HG03378 (cell line): ENCODE measurements around the gene CPXM2.

ENCODE experiments used
- ATAC-seq: cut with Tn5 transposase; IDR thresholded peaks from one replicate; pipeline ENCODE4 v1.9.1; 2021; ENCODE audit warnings: mild to moderate bottlenecking, moderate library complexity; ENCODE audit not compliant: unreplicated experiment

CPXM2 gene

DNA sequence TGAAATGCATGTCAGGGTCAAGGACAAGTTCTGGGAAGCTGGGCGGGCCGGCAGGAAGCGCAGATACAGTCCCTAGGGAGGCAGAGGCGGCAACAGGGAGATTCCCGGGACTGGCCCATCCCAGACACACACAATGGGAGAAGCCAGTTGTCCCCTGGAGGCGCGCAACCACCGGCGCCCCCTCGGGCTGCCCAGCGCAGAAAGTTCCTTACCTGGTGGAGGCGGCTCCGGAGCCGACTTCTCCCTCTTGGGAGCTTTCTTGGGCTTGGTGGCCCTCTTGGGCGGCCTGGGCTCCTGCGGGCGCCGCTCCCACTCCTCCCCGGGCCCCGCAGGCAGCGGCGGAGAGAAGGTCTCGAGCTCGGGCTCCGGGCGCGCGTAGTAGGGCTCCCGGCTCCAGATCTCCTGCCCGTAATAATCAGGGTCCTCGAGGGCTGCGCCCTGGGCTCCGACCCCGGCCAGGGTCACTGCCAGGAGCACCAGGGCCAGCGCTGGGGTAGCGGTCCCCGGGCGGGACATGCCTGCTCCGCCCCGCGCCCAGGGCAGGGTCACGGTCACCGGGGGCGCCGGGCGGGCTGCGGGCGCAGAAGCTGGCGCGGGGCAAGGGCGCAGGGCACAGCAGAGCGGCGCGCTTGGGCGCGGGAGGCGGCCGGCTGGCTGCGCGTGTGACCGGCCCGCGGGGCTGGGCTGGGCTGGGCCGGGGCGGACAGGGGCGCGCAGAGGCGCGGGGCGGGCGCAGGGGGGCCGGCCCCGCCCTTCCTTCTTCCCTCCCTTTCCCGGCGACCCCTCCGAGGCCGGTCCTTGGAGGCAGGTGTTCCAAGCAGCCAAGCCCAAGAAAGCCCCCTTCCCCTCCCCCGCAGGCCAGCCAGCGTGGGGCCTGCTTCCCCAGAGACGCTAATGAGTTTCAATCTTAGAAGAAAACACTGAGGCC, at the start of gene CPXM2:
CPXM2 (minus strand) TSS at position 664 of the 928 bp plus-strand sequence; CDS start at position 516, 148 bp downstream.
- no peak for ATAC-seq

DNA sequence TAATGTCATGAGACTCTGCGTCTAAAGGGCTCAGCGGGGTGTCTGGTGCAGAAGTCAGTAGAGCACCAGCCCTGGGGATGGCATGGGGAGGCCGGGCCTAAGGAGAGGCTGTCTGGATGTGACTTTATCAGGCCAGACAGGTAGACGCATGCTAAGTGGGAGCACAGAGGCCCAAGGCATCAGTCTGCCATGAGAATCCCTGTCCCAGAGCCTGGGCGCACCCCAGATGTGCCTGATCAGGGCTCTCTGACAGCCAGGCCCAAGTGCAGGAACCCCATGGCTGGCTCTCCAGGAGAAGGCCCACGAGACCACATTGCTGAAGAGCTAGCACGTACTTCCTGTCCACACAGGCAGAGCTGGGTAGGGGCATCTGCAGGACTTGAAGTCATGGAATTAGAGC, 48.0 kb upstream of the CPXM2 start:
- ATAC-seq: no peak

DNA sequence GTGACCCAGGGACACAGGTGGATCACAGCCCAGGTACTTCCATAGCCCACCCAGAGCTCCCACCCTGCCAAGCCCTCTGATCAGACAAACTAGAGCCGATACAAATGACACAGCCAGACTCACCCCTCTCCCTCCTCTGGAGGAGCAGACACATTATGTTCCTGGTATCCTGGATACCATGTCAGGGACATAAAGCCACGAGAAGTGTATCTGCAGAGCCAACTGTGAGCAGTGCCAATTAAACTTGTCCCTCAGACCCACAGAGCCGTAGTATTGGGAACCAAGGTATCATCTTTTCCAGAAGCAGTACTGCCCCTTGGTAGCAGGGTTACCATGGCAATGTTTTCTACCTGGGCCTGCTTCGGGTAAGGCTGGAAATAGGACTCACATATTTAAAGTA, 47.3 kb upstream of the CPXM2 start:
- ATAC-seq: no peak

DNA sequence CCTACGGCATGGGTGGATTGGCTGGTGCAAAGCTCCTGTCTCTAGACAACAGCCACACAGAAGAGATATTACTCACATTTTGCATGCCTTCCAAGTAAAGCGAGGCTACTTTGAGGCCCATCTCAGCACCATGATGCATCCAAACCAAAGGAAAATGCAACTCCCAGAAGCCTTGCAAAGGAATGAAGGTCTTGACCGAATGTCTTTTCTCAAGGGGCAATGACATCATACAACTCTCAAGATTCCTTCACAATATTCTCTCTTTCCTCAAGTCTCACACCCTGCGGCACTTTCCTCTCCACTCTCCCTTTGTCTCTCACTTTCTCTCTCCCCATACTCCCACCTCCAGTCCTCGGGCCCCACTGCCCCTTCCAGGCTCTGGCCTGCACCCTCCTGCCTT, 44.8 kb upstream of the CPXM2 start:
- no peak for ATAC-seq

DNA sequence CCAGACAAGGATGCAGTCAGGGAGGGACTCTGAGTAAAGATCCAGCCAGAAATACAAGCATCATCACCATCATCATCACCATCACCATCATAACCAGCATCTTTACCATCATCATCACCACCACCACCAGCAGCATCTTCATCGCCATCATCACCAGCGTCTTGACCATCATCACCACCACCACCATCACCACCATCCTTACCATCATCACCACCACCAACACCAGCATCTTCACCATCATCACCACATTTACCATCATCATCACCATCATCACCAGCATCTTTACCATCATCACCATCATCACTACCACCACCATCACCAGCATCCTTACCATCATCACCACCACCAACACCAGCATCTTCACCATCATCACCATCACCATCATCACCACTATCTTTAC, 44.1 kb upstream of the CPXM2 start:
- no peak for ATAC-seq

DNA sequence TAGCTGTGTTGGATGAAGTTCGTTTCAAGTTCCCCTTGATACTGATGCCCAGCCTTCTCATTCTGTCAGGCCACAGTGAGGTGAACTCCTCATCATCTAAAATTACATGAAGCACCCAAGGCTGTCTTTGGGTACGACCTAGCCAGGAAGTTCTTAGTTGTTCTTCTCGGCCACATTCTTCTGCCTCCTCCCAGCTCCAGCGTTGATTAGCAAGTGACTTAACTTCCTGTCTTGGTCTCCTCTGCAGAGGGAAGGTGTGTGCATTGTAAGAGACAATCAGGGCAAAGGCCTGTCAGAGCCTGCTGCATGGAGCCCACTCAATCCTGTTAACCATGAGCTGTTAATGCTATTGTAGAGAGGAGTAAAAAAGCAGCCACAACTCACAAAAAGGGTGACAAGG, 43.2 kb upstream of the CPXM2 start:
- ATAC-seq: no peak

DNA sequence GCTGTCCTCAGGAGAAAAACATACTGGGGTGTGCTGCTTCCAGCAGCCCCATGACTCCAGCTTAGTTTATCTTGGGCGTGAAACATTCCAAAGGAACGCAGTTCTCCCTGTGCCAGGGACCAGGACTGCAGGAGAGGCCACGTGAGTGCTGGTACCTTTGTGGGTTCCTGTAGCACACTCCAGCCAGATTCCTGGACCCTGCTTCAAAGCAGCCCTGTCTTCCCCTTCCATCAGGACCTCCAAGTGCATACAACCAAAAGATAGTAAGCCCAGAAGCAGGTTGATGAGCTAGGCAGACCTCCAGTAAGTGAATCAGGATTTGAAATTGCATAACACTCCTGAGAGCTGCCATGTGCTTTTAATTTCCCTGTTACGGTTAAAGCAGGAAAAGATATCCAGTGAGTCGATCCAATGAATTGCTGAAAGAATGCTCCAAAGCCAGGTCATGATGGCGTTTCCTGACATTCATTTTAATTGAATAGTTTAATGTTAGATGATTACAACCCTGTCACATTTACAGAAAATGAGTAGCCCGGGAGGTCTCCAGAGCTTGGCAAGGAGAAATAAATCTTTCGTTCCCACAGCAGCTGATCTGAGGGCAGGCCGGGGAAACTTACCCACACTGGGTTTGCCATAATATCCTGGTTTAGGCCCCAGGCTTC, 38.9 kb upstream of the CPXM2 start:
- ATAC-seq: no peak

DNA sequence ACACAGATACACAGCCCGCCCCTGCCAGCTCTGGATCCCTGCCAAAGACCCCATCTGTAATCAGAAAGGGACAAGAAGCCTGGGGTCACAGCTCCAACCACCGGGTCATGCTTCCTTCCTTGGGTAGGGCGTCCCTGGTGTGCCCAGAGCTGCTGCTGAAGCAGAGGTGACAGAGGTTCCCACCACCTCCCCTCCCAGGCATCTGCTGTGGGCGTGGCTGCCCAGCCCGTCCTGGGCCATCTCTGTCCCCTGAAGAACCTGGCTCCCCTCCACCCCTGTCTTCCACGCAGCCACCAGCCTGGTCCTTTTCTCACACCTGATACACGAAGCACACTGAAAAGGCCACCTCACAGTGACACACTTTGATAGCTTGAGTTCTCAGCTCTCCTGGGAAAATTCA, 38.2 kb upstream of the CPXM2 start:
- no peak for ATAC-seq

DNA sequence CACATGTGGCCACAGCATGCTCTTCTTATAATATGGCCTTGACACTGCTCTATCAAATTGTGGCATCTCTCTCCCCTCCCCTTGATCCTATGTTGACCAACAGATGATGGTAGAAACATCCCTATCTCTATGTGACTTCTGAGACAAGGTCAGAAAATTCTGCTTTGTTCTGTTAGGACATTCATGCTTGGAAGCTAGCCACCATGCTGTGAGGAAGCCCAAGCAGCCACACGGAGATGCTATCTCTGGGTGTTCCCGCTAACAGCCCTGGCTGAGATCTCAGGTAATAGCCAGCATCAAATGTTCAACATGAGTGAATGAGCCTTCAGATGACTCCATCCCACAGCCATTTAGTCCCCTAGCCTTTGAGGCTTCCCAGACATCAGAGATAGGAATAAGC, 36.8 kb upstream of the CPXM2 start:
- ATAC-seq: no peak

DNA sequence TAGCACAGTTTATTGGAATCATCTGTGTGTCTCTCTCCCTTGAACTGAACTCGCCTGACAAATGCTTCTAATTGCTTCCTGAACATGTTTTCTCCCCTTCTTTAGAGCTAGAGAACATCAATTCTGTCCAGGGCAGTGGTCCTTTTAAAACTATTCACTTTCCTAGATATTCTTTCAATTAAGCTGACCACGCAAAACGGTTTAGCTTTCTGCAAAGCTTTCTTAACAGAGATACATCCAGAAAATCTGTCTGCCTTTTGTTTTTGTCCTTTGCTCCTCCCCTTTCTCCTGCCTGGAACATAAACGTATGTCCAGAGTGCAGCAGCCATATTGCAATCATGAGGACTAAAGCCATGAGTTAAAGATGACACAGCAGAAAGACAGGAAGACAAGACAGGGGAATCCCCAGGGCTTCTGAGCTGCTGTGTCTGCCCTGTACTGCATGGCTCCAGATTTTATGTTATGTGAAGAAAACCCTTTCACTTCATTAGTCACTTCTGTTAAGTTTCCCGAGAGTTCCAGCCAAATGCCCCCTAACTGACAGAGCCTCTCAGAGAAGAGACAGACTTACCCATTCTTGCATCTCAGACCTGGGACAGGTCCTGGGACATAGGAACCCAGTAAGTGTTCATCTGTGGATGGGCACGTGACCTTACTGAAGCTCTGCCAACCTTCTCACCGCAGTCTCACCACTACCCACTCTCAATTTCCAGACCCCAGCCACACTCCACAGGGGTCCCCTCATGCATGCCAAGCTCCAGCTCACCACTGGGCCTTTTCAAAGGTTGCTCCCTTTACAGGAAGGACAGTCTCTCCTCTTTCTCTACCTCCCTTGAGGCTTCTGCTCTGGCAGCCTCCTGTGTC, 35.0 kb upstream of the CPXM2 start:
- ATAC-seq: no peak

DNA sequence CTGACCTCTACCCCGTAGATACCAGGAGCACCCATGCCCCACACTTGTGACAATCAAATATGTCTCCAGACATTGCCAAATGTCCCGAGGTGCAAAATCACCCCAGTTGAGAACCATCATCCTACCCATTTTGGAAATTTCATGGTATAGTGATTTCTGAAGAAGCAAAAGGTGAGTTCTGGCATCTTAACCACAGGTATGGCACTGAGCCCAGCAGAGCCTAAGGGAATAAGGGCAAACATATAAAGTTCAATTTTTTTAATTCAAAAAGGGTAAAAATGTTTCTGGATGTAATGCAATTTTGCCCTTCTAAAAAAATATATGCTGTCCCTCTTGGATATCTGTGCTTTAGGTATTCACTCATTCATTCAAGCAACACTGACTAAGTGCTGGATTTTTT, 30.5 kb upstream of the CPXM2 start:
- ATAC-seq: no peak

DNA sequence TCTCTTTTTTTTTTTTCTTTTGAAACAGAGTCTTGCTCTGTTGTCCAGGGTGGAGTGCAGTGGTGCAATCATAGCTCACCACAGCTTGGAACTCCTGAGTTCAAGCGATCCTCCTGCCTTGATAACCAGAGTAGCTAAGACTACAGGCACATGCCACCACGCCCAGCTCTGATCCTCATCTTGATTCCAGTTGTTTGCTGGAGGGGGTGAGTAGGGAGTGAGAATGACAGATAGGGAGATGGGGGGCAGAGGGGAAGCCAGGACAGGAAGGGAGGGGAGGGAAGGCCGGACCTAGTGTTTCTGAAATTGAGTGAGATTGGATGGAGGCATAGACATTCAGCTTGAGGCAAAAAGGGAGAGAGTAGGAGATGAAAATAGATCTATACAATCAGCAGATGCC, 25.2 kb upstream of the CPXM2 start:
- ATAC-seq: no peak

DNA sequence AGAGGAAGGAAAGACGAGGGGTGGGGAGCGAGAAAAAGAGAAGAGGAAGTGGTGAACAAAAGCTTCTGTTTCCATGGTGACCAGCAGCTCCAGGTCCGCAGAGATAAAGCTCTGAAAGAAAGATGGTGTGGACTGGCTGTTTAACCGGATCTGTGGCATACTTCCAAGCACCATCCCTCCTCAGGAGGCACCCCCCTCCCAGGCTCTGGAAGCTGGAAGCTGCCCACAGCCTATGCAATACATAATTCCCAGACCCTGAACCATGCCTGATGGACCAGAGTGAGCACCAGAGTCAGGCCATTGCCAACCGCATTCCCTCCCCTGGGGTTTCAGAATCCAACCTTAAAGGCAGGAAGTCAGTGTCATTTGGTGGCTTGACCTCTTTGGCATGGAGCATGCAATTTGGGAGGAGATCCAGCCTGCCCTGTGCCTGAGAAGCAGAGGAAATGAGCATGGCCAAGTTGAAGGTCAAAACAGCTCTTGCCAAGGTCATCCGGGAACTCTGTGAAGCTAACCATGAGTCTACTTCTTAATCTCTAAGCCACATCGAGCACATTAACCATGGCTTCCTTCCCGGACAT, 22.2 kb upstream of the CPXM2 start:
- no peak for ATAC-seq

DNA sequence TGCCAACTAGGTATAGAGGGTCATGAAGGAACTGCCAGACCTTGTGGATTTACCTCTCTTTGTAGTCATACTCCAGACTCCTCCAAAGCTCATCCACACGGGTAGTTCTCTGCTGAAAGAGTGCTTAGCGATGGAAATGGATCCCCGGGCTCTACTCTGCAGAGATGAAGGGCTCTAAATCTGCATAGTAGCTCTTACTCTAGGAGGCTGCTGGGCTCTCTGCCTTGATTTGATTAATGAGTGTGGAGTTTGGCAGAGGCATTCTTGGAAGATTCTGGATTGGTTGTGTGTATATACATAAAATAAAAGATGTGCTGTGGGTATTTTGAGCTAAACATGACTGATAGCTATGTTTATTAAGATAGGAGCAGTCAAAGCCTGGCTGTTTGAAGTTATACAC, 21.3 kb upstream of the CPXM2 start:
- ATAC-seq: no peak

DNA sequence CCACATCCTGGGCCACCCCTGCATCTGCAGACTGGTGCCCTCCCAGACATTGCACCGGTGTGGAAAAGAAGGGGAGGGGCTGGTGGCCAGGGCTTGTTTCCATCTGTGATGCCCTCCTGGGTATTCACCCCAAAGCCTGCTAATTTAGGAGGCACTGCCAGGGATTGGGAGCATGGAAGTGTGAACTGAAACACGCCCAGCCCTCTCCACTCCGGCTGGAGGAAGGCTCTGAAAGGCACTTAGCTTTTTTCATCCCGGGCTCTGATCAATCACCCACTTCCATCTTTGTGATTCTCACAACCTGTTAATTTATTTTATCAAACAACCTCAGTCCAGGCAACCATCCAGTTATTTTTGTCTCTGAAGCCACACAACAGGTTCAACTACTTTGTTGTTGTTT, 20.9 kb upstream of the CPXM2 start:
- no peak for ATAC-seq

DNA sequence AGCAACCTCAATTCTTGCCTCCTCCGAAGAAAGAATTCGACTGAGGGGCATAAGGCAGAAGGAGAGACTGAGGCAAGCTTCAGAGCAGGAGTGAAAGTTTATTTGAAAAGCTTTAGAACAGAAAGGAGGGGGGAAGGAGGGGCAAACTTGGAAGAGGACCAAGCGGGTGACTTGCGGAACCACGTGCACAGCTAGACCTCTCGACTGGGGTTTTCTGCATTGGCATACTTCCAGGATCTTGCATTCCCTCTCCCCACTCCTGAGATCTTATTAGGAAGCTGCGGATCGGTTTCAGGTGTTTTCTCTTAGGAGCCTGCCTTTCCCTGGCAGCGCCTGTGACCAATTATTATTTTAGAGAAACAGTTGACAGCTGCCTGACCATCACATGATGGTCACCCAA, 20.3 kb upstream of the CPXM2 start:
- no peak for ATAC-seq

DNA sequence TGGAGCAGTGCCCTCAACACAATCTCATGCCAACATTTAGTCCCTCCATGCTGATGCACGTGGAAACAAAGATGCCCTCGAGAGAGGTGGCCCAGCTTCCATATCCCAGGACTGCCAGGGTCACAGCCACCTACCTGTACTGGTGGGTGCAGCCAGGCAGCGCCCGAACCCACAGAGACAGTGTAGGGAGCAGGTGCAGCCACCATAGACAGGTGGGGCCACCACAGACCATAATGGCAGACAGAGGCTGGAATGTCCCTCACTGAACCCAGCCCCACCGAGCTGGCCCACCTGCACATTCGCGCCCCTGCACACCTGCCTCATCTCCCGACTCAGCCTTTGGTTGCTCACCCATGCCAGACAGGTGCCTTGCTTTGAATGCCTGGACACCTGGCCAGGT, 18.3 kb upstream of the CPXM2 start:
- ATAC-seq: no peak

DNA sequence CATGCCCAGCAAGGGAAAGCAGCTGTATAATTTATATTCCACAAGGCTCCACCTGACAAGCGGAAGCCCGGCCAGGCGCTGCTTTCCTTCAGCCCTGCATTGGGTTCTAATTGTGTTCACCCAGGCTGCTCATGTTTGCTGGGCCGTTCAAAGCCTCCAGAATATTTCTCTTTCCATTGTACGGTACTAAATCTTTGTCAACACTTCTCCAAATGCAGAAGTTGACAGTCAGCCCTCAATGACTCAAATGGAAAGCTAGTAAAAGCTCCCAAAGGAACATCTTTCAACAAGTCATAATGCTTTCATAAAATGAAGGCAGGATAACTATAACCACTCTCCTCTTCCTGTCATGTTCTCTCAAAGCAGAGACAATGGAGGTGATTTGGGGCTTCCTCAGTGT, 17.8 kb upstream of the CPXM2 start:
- no peak for ATAC-seq

DNA sequence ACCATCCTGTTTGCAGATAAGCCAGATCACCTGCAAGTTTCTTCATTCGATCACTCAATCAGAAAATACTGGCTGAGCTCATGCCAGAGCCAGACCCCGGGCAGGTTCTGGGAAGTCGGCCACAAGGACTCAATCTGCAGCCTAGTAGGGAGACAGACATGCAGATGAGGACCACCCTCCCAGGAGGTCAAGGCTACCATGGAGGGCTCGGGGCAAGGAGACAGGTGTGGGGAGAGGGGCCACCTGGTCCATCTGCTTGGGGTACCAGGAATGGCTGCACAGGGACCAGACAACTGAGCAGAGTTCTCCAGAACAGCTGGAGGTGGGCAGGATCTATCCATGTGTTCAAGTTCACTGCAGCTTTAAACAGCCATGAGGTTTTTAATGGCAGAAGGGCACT, 16.8 kb upstream of the CPXM2 start:
- ATAC-seq: no peak

DNA sequence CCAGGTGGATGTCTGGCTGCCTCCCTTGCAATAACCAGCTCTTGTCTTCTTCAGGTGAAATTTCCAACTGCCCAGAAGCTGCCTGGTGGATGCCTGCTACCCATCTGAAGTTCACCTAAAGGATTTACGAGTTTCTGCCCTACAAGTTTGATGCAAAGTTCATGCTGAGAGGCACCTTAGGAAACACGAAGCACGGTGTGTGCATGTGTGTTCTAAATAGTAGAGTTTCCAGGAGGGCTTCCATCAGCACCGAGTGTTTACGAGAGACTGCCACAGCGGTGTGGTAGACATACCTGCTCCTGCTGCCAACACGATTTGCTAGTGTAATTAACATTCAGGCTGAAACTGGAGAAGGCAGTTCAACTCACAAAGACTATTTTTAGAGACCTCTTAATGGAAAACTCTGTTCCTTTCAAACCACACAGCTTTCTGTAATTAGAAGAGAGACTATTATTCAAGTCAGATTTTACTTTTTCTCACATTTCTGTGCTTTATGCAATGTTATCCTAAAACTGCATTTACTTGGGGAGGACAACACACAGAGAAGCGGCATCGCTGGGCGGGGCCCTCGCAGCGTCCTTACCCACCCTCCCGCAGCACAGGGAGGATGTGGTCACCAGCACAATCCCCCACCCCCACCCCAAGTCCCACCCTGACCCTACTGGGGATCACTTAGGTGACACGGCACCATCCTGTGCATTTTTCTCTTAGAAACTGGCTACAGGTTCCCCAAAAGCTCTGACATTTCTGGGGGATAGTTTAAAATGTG, 15.5 kb upstream of the CPXM2 start:
- no peak for ATAC-seq
